Activated gamma-delta T cell (primary cell): Measurements from ENCODE around the gene ABCA2.

Experiments
- DNase-seq: peaks from one replicate; lab custom pipeline; 2025; lab: John Stamatoyannopoulos, UW

Gene ABCA2

GRCh38 chr9:137030538-137031527 lies 2.8 kb upstream of the ABCA2 start:
- no peak for DNase-seq

DNA sequence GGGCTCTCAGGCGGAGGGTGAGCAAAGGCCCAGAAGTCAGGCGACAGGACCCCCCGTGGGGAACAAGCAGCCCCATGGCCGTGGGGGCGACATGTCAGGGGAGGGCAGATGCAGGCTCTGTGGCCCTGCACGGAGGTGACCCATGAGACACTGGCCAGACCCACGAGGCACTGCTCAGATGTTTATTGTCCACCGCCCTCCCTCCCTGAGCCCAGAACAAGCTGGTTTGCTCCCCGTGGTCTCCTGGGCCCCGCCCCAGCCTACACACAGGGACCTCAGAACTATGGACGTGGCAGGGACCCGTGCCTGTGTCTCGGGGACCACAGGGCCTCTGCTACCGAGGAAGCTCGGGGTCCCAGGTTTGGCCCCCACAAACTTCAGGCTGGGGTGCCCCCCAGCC lies 2.0 kb upstream of the ABCA2 start:
- DNase-seq, result no peak

GRCh38 chr9:137029058-137029936 lies 1.3 kb upstream of the ABCA2 start:
- DNase-seq, result no peak

DNA sequence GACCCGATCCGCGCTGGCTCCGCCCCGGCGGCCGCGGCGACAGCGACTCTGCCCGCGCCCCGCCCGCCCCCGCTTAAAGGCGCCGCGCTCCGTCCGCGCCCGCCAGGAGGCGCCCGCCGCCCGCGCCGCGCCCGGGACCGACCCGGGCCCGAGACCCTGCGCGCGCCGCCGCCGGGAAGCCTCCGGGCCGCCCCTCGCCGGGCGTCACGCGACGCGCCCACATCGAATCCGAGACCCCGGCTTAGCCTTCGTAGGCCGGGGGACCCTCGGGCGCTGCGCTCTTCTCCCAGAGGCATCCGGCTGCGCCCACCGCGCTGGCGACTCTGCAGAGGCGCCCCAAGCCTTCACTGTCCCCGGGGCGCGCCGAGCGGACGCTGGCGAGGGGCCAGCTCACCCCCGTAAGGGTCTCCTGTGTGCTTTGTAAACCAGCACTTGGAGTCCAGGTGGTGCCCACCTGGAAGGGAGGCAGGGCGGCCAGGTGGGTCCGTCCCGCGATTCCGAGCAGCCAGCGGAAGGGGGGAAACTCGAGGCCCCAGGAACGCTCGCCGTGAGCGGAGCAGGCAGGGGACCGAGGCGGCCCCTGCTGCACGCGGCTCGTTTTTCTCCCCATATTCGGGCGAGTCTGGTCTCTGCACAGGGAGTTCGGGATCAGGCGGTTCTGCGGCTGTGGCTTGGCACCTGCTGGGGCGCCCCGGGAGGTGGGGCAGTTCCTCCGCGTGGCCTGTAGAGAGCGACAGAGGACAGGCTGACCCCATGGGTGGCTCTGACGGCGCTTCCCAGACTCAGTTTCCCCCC lies 423 bp upstream of the ABCA2 start:
- peak; percentile 64 for DNase-seq

GRCh38 chr9:137026828-137027227 lies 1.2 kb downstream of the ABCA2 start:
- DNase-seq, result no peak

DNA sequence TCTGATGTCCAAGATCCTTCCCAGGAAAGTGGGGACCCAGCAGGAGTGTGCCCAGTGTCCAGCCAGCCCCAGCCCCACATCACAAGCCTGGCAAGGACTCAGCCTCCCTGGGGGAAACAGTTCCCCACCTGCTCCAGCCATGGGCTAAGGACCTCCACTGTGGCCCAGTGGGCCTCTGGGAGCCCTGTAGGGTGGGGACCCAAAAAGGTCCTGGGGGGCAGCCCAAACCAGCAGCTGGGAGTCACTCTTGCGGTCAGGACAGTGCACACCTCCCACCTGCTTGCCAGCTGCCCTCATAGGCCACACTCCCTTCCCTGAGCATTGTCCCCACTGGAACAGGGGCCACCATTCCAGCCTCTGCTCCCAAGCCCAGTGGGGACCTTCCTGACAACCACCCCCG lies 1.7 kb downstream of the ABCA2 start:
- DNase-seq, result no peak

DNA sequence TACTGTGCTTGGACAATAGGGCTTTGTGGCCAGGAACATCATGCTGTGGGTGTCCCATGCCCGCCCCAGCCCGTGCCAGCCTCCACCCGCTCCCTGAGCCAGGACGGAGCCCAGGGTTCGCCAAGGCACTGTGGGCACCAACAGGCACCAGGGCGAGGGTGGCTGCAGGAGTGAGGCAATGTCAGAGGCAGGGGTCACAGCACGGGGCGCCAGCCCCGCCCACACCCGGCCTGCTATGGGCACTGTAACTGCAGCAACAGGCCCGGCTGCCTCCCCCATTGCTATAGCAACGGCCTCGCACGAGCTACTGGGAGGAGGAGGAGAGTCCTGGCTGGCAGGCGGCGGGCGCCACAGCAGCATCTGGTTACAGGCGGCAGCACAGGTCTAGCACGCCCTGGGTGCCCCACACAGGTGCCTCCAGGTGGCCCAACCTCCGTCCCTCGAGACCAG lies 2.5 kb downstream of the ABCA2 start:
- DNase-seq, result no peak

DNA sequence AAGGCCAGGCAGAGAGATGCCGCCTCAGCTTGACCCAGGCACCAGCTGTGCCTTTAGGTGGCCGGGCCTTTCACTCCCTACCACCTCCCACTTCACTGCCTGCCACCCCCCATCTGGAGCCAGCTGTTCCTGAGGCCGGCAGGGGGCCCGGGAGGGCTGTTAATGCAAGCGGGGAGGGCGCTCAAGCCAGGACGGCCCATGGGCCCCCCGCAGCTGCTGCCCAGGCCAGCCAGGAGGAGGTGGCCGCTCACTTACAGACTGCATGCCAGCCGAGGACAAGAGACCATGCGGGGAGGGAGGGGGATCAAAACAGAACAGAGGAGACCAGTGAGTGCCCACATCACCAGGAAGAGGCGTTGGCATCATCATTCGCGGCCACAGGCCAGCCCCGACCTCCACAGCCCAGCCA lies 4.5 kb downstream of the ABCA2 start:
- DNase-seq, result no peak

GRCh38 chr9:137023157-137023556 lies 4.9 kb downstream of the ABCA2 start:
- DNase-seq, result no peak

DNA sequence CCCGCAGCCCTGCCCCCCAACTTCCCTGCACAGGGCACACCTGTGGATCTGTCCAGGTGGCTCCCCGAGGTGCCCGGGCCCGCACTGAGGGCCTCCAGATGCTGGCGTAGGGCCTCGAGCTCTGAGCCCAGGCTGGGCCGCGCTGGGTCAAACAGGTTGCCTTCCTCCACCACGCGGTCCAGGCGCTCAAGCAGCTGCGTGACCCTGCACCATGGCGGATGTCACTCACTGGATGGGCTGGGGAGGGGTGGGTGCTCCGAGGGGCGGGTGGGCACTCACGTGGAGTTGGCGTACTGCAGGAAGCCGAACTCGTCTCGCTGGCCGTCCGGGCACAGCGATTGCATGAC lies 5.4 kb downstream of the ABCA2 start:
- DNase-seq, result no peak

- peak; percentile 45 for DNase-seq
These were observed 5.9 kb downstream of the ABCA2 start for GRCh38 chr9:137021979-137022661.

GRCh38 chr9:137021568-137021978 lies 6.5 kb downstream of the ABCA2 start:
- DNase-seq, result no peak

DNA sequence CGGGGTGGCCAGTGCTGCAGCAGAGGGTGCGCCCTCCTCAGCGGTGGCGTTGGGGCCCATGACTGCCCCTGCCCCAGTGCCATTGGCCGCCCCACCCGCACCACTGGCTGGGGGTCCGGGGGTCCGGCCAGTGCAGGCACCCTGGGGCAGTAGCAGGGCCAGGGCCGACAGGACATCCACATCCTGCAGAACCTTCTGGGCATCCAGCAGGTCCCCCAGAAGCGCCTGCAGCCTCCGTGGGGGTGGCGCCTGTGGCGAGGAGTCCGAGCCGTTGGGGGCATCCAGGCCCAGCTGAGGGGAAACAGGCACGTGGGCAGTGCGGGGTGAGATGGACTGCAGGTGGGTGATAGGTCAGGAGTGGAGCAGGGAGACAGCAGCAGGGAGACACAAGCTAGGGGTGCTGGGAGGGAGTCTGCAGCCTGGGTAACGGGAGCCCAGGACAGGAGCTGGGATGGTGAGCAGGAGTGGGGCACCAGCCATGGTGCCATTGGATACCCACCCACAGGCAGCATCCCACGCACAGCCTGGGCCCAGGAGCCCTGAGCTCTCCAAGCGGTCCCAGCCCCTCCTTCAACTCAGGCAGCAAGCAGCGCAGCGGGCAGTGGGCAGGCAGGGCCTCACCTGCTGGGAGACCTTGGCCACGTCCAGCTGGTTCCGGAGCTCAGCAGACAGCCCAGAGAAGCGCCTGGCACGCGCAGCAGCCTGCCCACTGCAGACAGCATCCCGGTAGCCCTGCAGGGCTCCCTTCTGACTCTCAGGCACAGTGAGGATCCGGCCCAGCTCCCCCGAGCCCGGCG lies 7.1 kb downstream of the ABCA2 start:
- DNase-seq, result no peak

GRCh38 chr9:137019891-137020683 lies 8.0 kb downstream of the ABCA2 start:
- DNase-seq, result no peak

DNA sequence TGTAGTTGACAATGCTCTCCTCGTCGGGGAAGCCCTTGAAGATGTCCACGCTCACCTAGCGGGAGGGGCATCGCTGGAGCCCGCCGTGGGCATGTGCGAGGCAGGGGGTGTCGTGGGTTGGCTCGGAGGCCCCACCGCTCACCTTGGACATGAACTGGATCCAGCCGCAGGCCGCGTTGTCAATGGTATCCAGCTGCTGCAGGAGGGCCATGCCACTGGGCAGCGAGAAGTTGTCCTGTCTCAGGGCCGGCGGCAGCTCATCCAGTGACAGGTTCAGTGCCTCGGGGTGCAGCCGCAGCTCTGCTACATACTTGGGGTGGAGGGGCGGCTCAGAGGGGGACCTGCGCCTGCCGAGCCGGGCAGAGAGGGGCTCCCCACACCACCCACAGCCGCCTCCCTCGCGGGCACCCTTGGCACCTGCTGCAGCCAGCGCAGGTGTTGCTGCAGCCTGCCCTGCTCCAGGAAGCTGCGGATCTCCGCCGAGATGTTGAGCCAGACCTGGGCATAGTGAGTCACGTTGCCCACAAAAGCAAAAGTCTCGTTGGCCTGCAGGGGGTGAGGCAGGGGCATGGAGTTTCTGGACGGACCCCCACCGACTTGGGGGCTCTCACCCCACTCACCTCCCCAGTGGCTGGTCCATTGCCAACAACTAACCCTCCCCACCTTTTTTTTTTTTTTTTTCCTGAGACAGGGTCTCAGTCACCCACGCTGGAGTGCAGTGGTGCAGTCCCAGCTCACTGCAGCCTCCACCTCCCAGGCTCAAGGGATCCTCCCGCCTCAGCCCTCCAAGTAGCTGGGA lies 9.1 kb downstream of the ABCA2 start:
- no peak for DNase-seq

GRCh38 chr9:137017791-137018497 lies 10.1 kb downstream of the ABCA2 start:
- no peak for DNase-seq

DNA sequence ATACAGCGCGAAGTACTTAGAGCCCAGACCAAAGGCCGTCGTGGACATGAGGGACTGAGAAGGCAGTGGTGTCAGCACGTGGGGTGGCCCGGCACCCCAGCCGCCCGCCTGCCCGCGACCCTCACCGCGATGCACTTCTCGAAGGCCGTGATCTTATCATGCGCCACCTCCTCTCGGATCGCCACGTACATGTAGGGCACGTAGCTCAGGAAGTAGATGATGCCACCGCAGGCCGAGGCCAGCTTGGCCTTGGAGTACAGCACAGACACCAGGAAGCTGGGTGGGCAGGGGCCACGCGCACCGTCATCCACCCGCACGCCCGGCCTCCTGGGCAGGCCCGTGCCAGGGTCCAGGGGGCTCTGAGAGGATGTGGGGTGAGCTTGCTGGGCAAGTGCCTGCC lies 11.0 kb downstream of the ABCA2 start:
- no peak for DNase-seq

GRCh38 chr9:137016436-137016835 lies 11.6 kb downstream of the ABCA2 start:
- no peak for DNase-seq
